ENCODE data around the gene TMEM238L. TPM values are rescaled to one million over a fixed set of nuclear protein-coding genes. Genes with fewer than 3 reads are reported as not detected.
A peak's percentile ranks its signal among the peaks of the same experiment; 100 is the strongest.
"Not testable (repeated sequence)": the region's sequence is repeated elsewhere in the genome, so short reads cannot be mapped to it uniquely, and the experiment has no call there.

The TMEM238L gene, protein sequence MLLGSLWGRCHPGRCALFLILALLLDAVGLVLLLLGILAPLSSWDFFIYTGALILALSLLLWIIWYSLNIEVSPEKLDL
- not detected for polyA plus RNA-seq (ENCODE audit: low read depth in 6 of 6)

DNA sequence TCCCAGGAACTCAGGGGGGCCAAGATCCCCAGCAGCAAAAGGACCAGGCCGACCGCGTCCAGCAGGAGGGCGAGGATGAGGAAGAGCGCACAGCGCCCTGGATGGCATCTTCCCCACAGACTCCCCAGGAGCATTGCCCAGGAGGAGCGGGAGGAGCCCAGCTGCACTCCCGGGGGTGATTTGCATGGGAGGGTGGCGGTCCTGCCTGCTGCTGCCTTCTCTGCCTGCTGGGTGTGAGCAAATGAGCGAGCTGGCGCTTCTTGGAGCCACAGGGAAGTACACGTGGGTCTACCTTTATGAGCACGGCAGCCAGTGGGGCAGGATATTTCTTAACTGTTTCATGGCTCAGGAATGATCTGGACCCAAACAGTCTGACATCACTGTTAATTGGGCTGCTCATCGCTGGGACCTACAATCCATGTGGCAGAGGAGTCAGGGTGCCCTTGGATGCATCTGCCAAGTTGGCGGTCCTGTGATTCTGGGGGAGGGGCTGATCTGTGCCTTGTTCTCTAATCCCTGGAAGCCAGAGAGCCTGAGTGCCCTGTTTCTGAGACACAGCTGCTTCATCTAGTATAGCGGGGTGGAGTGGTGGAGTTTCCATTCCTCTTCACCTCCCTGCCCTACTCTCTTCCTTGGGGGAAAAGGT lies at the start of gene TMEM238L:
Gene TMEM238L (minus strand): TSS at position 270 of the 646 bp plus-strand sequence. CDS start 136 bp downstream, at position 134.
- Mint-ChIP-seq H3K27ac (no peak within 1 kb of the TSS), H3K4me3 (no peak within 1 kb of the TSS), H3K4me1 (peaks cover 2 to 8% (median 4%) of the 10 kb centered on the region in 3 donors), H3K36me3 (no peaks in the 10 kb centered on the region), H3K27me3 (peaks cover 0 to 7% (median 3%) of the 10 kb centered on the region in 3 donors), H3K9me3 (no peaks in the 10 kb centered on the region)
- no peak for ATAC-seq (ENCODE audit: low read depth in 2 of 2)
- DNase-seq, result no peak

DNA sequence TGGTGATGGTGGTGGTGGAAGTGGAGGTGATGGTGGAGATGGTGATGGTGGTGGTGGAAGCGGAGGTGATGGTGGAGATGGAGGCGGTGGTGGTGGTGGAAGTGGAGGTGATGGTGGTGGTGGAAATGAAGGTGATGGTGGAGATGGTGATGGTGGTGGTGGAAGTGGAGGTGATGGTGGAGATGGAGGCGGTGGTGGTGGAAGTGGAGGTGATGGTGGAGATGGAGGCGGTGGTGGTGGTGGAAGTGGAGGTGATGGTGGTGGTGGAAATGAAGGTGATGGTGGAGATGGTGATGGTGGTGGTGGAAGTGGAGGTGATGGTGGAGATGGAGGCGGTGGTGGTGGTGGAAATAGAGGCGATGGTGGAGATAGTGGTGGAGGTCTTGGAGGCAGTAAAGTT lies 42.7 kb upstream of the TMEM238L start:
- Mint-ChIP-seq H3K4me3 (peak overlapping the region in 1 of 8 donors; percentile 12), H3K27me3 (peaks cover 15 to 38% (median 38%) of the 10 kb centered on the region in 3 donors), H3K4me1 (peaks cover 9 to 11% (median 10%) of the 10 kb centered on the region in 3 donors)
- not testable (repeated sequence) for H3K36me3 Mint-ChIP-seq; ATAC-seq (ENCODE audit: low read depth in 2 of 2); H3K27ac Mint-ChIP-seq; H3K9me3 Mint-ChIP-seq; DNase-seq

DNA sequence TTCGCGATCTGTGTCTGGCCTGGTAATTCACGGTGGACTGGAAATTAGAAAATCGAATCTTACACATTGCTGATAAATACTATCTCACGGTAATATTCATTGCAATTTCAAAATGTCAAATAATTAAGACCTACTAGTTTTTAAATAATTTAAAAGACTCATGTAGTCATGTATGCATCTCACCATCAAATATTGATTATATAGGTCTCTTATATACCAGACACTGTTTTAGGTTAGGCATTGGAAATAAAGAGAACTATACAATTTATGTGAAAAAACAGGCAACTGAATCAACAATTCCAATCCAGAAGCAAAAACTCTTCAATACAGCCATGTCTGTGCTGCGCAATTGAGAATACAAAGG lies 41.5 kb upstream of the TMEM238L start:
- DNase-seq (no peak), ATAC-seq (ENCODE audit: low read depth in 2 of 2) (no peak)
- no peak overlapping the region for H3K27ac Mint-ChIP-seq
- peak overlapping the region in 6 of 8 donors; percentile 55 to 91 (median 82) for H3K4me3 Mint-ChIP-seq
- no peaks in the 10 kb centered on the region for H3K36me3 Mint-ChIP-seq
- peaks cover 12 to 38% (median 28%) of the 10 kb centered on the region in 3 donors for H3K27me3 Mint-ChIP-seq
- H3K9me3 Mint-ChIP-seq, result peaks cover 0 to 2% (median 0%) of the 10 kb centered on the region in 7 donors
- H3K4me1 Mint-ChIP-seq, result peaks cover 9 to 11% (median 10%) of the 10 kb centered on the region in 3 donors

- H3K4me3 Mint-ChIP-seq, result peak overlapping the region; percentile 55 to 92 (median 84)
- peak overlapping the region in 2 of 6 donors; percentile 34 to 77 for H3K27ac Mint-ChIP-seq
- peaks cover 9 to 11% (median 10%) of the 10 kb centered on the region in 3 donors for H3K4me1 Mint-ChIP-seq
- peaks cover 0 to 2% (median 0%) of the 10 kb centered on the region in 7 donors for H3K9me3 Mint-ChIP-seq
- ATAC-seq (ENCODE audit: low read depth in 2 of 2) (peak; percentile 72 to 88), DNase-seq (peak; percentile 60)
- peaks cover 10 to 38% (median 28%) of the 10 kb centered on the region in 3 donors for H3K27me3 Mint-ChIP-seq
- H3K36me3 Mint-ChIP-seq, result no peaks in the 10 kb centered on the region
Measured at GRCh38 chr17:10844621-10845387, 40.9 kb upstream of the TMEM238L start.

GRCh38 chr17:10843811-10844210 lies 39.9 kb upstream of the TMEM238L start:
- DNase-seq, result no peak
- Mint-ChIP-seq H3K36me3 (no peaks in the 10 kb centered on the region), H3K4me3 (peak overlapping the region in 1 of 8 donors; percentile 80), H3K27ac (no peak overlapping the region), H3K4me1 (peaks cover 9 to 11% (median 10%) of the 10 kb centered on the region in 3 donors), H3K9me3 (peaks cover 0 to 2% (median 0%) of the 10 kb centered on the region in 7 donors), H3K27me3 (peaks cover 8 to 31% (median 22%) of the 10 kb centered on the region in 3 donors)
- ATAC-seq (ENCODE audit: low read depth in 2 of 2), result no peak

- ATAC-seq (ENCODE audit: low read depth in 2 of 2) (no peak), DNase-seq (no peak)
- Mint-ChIP-seq H3K36me3 (no peaks in the 10 kb centered on the region), H3K27ac (no peak overlapping the region), H3K4me3 (no peak overlapping the region), H3K4me1 (peaks cover 9 to 11% (median 10%) of the 10 kb centered on the region in 3 donors), H3K9me3 (peaks cover 0 to 2% (median 0%) of the 10 kb centered on the region in 7 donors), H3K27me3 (peaks cover 15 to 39% (median 22%) of the 10 kb centered on the region in 3 donors)
Measured at GRCh38 chr17:10842658-10843057, 38.8 kb upstream of the TMEM238L start.

- ATAC-seq (ENCODE audit: low read depth in 2 of 2), result no peak
- Mint-ChIP-seq H3K4me3 (no peak overlapping the region), H3K27ac (no peak overlapping the region), H3K27me3 (peaks cover 7 to 17% (median 8%) of the 10 kb centered on the region in 3 donors), H3K36me3 (no peaks in the 10 kb centered on the region), H3K9me3 (peaks cover 0 to 1% (median 0%) of the 10 kb centered on the region in 7 donors), H3K4me1 (no peaks in the 10 kb centered on the region)
- no peak for DNase-seq
Measured at GRCh38 chr17:10838682-10839081, 34.8 kb upstream of the TMEM238L start.

DNA sequence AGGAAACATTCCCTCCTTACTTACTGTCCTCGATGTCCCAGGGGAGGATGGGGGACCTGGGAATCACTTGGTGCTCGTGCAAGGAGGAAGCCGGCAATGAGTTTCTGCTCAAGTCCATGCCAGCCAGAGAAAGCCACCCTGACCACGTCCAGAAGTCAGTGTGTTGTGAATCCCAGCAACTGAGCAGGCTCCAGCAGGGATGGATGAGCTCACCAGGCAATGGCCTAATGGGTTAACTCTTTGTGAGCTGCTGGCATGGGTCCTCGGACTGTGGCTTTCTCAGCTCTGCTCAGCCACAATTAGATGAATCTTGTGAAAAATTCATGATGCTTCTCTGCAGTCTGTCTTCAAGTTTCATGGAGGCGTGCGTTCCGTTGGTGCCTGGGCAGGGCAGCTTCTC lies 34.0 kb upstream of the TMEM238L start, which contains the start of gene PIRT:
Gene PIRT (minus strand): TSS at position 167 of the 400 bp plus-strand sequence. CDS start 12,442 bp downstream, outside the sequence.
- Mint-ChIP-seq H3K27ac (peak within 1 kb of the TSS in 1 of 6 donors; percentile 33), H3K27me3 (peaks cover 5 to 17% (median 7%) of the 10 kb centered on the region in 3 donors), H3K4me3 (peak within 1 kb of the TSS in 1 of 8 donors; percentile 35)

GRCh38 chr17:10836966-10837590 lies 33.2 kb upstream of the TMEM238L start:
- Mint-ChIP-seq H3K4me1 (no peaks in the 10 kb centered on the region), H3K9me3 (peaks cover 0 to 1% (median 0%) of the 10 kb centered on the region in 7 donors), H3K27ac (no peak overlapping the region), H3K4me3 (no peak overlapping the region), H3K36me3 (no peaks in the 10 kb centered on the region), H3K27me3 (peaks cover 5 to 17% (median 7%) of the 10 kb centered on the region in 3 donors)
- ATAC-seq (ENCODE audit: low read depth in 2 of 2) (no peak), DNase-seq (no peak)

More for the DNA sequence above, 34.0 kb upstream of the TMEM238L start, which contains the start of gene PIRT:
- Mint-ChIP-seq H3K36me3 (no peaks in the 10 kb centered on the region), H3K4me1 (no peaks in the 10 kb centered on the region), H3K9me3 (peaks cover 0 to 1% (median 0%) of the 10 kb centered on the region in 7 donors)
- no peak for ATAC-seq (ENCODE audit: low read depth in 2 of 2)
- no peak for DNase-seq

DNA sequence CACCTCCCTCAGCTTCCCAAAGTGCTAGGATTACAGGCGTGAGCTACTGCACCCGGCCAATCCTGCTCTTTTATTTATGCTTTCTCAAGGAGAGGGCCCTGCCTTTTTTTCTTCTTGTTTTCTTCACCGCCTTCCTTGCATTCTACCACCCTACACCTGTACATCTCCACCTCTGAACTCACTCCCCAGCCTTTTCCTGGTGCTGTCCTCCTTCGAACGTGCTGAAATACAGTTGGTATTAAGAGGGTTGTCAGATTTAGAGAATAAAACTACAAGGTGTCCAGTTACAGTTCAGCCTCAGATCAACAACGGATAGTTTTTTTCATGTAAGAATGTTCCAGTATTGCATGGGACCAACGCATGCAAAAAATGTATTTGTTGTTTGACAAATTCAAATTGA lies 32.2 kb upstream of the TMEM238L start:
- ATAC-seq (ENCODE audit: low read depth in 2 of 2) (no peak), DNase-seq (no peak)
- no peaks in the 10 kb centered on the region for H3K4me1 Mint-ChIP-seq
- peaks cover 5 to 17% (median 7%) of the 10 kb centered on the region in 3 donors for H3K27me3 Mint-ChIP-seq
- peaks cover 0 to 1% (median 0%) of the 10 kb centered on the region in 7 donors for H3K9me3 Mint-ChIP-seq
- H3K36me3 Mint-ChIP-seq, result no peaks in the 10 kb centered on the region
- H3K4me3 Mint-ChIP-seq, result peak overlapping the region in 1 of 8 donors; percentile 3
- H3K27ac Mint-ChIP-seq, result no peak overlapping the region

DNA sequence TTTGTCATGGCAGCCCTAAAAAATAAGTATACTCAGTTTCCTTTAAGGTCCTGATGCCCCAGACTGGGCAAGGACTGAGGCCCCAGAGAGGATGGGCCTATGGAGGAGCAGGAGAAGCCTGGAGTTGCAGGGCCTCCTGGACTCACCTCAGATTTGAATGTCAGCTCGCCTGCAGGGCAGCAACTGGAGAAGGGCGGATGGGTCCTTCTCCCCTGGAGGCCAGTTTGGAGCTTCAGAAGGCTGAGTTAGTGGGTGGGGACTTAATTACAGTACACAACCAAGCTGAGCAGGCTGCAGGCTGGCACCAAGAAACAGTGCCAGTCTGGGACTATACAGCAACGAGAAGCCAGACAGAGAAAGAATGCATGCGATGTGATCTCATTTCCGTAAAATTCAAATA lies 27.8 kb upstream of the TMEM238L start:
- H3K27ac Mint-ChIP-seq, result no peak overlapping the region
- ATAC-seq (ENCODE audit: low read depth in 2 of 2) (no peak), DNase-seq (no peak)
- H3K27me3 Mint-ChIP-seq, result peaks cover 0 to 26% (median 20%) of the 10 kb centered on the region in 3 donors
- no peaks in the 10 kb centered on the region for H3K36me3 Mint-ChIP-seq
- no peak overlapping the region for H3K4me3 Mint-ChIP-seq
- H3K4me1 Mint-ChIP-seq, result no peaks in the 10 kb centered on the region
- peaks cover 0 to 1% (median 0%) of the 10 kb centered on the region in 7 donors for H3K9me3 Mint-ChIP-seq

GRCh38 chr17:10827898-10828552 lies 24.1 kb upstream of the TMEM238L start:
- H3K9me3 Mint-ChIP-seq, result no peaks in the 10 kb centered on the region
- DNase-seq (no peak), ATAC-seq (ENCODE audit: low read depth in 2 of 2) (no peak)
- H3K27me3 Mint-ChIP-seq, result peaks cover 4 to 26% (median 18%) of the 10 kb centered on the region in 3 donors
- no peaks in the 10 kb centered on the region for H3K36me3 Mint-ChIP-seq
- H3K4me1 Mint-ChIP-seq, result no peaks in the 10 kb centered on the region
- H3K27ac Mint-ChIP-seq, result no peak overlapping the region
- no peak overlapping the region for H3K4me3 Mint-ChIP-seq

All from naive B cell (primary cell).